ENCODE measurements around the gene LRP10. TPM values are rescaled to one million over a fixed set of nuclear protein-coding genes. Genes with fewer than 3 reads are reported as not detected.

The LRP10 gene
- total RNA-seq, 1 experiment from 2014 or later, result 42.7 TPM

DNA sequence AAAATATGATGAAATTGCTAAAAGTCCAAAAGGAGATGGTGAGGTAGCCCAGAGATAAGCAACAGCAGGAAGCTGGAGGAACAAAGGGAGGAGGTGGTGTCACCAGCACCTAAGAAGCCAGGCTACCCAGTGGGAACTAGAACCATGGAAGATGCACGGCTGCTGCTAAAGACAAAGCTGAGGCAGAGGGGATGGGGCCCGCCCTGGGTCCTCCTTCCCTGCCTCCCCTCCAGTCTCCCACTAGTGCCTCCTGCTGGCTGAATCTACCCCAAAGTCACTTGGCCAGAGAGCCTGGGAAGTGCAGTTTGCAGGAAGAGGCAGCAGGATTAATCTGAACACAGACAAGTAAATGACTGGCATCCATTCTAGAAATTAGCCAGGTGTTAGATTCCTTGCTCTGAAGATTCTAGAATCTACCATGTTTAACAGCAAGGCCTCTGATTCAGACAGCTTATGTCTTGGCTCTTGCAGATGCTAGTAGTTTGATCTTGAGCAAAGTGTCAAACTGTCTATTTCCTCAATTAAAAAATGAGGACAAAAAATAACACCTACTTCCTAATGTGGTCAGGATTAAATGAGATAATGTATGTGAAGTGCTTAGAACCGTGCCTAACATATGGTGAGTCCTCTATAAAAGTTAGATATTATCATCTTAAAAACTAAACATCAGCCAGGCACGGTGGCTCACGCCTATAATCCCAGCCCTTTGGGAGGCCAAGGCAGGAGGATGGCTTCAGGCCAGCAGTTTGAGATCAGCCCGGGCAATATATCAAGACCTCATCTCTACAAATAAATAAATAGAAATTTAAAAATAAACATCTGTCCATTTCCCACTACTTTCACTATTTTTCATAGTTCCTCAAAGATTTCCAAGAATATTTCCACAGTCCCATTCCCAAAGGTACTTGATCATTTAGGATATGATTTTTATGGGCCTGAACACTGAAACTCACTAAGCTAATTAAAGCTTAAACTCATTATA lies 5.8 kb upstream of the LRP10 start:
- Histone ChIP-seq H2AFZ (ENCODE audit: low read depth, low read length, poor library complexity, severe bottlenecking) (no peak overlapping the region), H3K4me3 (replicated peaks in 1 of 2; ENCODE audit: low read depth in 1 of 2, low read length in 2 of 2) (no peak overlapping the region), H3K9me2 (ENCODE audit: insufficient read depth) (no peaks in the 10 kb centered on the region), H3K9ac (ENCODE audit: low read length) (no peak overlapping the region), H3K79me2 (ENCODE audit: insufficient read depth, low read length) (no peaks in the 10 kb centered on the region), H4K20me1 (ENCODE audit: insufficient read depth) (no peaks in the 10 kb centered on the region), H3K27me3 (ENCODE audit: insufficient read depth, low read length) (no peaks in the 10 kb centered on the region), H3K4me2 (ENCODE audit: low read length) (no peak overlapping the region), H3K9me3 (ENCODE audit: control insufficient read depth in 1 of 2, insufficient read depth in 1 of 2, low read depth in 1 of 2, low read length in 2 of 2) (no peaks in the 10 kb centered on the region), H3K27ac (ENCODE audit: low read depth, low read length) (no peak overlapping the region), H3K4me1 (ENCODE audit: control insufficient read depth in 1 of 2, insufficient read depth in 2 of 2, low read length in 2 of 2) (peaks cover 13 to 14% of the 10 kb centered on the region in 2 experiments), H3K36me3 (ENCODE audit: control insufficient read depth in 1 of 2, insufficient read depth in 2 of 2, low read length in 2 of 2) (no peaks in the 10 kb centered on the region)
- ATAC-seq, result peak; percentile 70
- BruUV-seq (replicated peaks), result no TSS peak
- POLR2A ChIA-PET, result no interaction called here
- CTCF ChIA-PET, result interaction anchor here (1.5 kb wide), 1 partner anchor 11 kb away, joined by 4 read pairs; no protein-coding TSS in a partner anchor
- TF ChIP-seq, protein P1, sequence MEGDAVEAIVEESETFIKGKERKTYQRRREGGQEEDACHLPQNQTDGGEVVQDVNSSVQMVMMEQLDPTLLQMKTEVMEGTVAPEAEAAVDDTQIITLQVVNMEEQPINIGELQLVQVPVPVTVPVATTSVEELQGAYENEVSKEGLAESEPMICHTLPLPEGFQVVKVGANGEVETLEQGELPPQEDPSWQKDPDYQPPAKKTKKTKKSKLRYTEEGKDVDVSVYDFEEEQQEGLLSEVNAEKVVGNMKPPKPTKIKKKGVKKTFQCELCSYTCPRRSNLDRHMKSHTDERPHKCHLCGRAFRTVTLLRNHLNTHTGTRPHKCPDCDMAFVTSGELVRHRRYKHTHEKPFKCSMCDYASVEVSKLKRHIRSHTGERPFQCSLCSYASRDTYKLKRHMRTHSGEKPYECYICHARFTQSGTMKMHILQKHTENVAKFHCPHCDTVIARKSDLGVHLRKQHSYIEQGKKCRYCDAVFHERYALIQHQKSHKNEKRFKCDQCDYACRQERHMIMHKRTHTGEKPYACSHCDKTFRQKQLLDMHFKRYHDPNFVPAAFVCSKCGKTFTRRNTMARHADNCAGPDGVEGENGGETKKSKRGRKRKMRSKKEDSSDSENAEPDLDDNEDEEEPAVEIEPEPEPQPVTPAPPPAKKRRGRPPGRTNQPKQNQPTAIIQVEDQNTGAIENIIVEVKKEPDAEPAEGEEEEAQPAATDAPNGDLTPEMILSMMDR (IDR thresholded peaks at IDR 0.05 in 2 of 3, conservative IDR thresholded peaks at IDR 0.05 in 1 of 3; ENCODE audit: borderline replicate concordance in 1 of 3, insufficient read depth in 1 of 3, low read depth in 2 of 3, low read length in 2 of 3), result peak in 2 of 3 experiments; percentile 31 to 47; a peak in 2 of 6 replicates
- TF ChIP-seq FOSL1 (IDR thresholded peaks at IDR 0.05; ENCODE audit: low read depth), result no peak
- no peak for DNase-seq (ENCODE audit: low read depth, low spot score)
- RAD21 ChIA-PET (ENCODE audit: low non-redundant PET in 1 of 2, low total read pairs in 2 of 2, uncharacterized antibody in 2 of 2, unreplicated experiment in 2 of 2), result no interaction called here
- intact Hi-C loops (cut with micrococcal nuclease), result no loop called here

DNA sequence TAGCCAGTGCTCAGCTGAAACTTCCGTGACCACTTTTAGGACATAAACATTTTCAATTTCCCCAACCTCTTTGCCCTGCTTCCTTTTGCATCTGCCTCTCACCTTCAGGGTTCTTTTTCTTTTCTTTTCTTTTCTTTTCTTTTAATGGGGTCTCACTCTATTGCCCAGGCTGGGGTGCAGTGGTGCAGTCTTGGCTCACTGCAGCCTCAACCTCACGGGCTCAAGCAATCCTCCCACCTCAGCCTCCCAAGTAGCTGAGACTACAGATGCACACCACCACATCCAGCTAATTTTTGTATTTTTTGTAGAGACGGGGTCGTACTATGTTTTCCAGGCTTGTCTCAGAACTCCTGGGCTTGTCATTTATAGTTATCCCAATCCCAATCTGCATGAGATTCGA lies 4.7 kb upstream of the LRP10 start:
- intact Hi-C loops (cut with micrococcal nuclease), result no loop called here
- Histone ChIP-seq H2AFZ (ENCODE audit: low read depth, low read length, poor library complexity, severe bottlenecking) (no peak overlapping the region), H3K4me3 (replicated peaks in 1 of 2; ENCODE audit: low read depth in 1 of 2, low read length in 2 of 2) (no peak overlapping the region), H3K4me2 (ENCODE audit: low read length) (no peak overlapping the region), H3K9me3 (ENCODE audit: control insufficient read depth in 1 of 2, insufficient read depth in 1 of 2, low read depth in 1 of 2, low read length in 2 of 2) (no peaks in the 10 kb centered on the region), H3K9ac (ENCODE audit: low read length) (no peak overlapping the region), H3K4me1 (ENCODE audit: control insufficient read depth in 1 of 2, insufficient read depth in 2 of 2, low read length in 2 of 2) (peaks cover 14 to 21% of the 10 kb centered on the region in 2 experiments), H3K79me2 (ENCODE audit: insufficient read depth, low read length) (no peaks in the 10 kb centered on the region), H3K27ac (ENCODE audit: low read depth, low read length) (no peak overlapping the region), H3K9me2 (ENCODE audit: insufficient read depth) (no peaks in the 10 kb centered on the region), H4K20me1 (ENCODE audit: insufficient read depth) (no peaks in the 10 kb centered on the region), H3K27me3 (ENCODE audit: insufficient read depth, low read length) (no peaks in the 10 kb centered on the region), H3K36me3 (ENCODE audit: control insufficient read depth in 1 of 2, insufficient read depth in 2 of 2, low read length in 2 of 2) (no peaks in the 10 kb centered on the region)
- ChIA-PET RAD21 (ENCODE audit: low non-redundant PET in 1 of 2, low total read pairs in 2 of 2, uncharacterized antibody in 2 of 2, unreplicated experiment in 2 of 2) (interaction anchor here in 1 of 2 experiments (0.6 kb wide), 1 partner anchor 53 kb away, joined by 3 read pairs; no protein-coding TSS in a partner anchor), POLR2A (no interaction called here), CTCF (no interaction called here)
- ATAC-seq (no peak), DNase-seq (ENCODE audit: low read depth, low spot score) (no peak)
- no TSS peak for BruUV-seq (replicated peaks)
- no peak for TF ChIP-seq EGR1 (IDR thresholded peaks at IDR 0.05; ENCODE audit: low read depth)
- TF ChIP-seq, protein P2, sequence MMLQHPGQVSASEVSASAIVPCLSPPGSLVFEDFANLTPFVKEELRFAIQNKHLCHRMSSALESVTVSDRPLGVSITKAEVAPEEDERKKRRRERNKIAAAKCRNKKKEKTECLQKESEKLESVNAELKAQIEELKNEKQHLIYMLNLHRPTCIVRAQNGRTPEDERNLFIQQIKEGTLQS (IDR thresholded peaks at IDR 0.05), result no peak
- no peak for TF ChIP-seq CEBPB (IDR thresholded peaks at IDR 0.05; ENCODE audit: low read depth)
- no peak for TF ChIP-seq JUND (IDR thresholded peaks at IDR 0.05)
- TF ChIP-seq POLR2A (IDR thresholded peaks at IDR 0.05; ENCODE audit: borderline replicate concordance, extremely low read depth, insufficient read depth, insufficient read length), result no peak
- no peak for TF ChIP-seq ZFX (IDR thresholded peaks at IDR 0.05)
- TF ChIP-seq POLR2AphosphoS5 (IDR thresholded peaks at IDR 0.05; ENCODE audit: low read depth, low read length), result no peak
- no peak for TF ChIP-seq YY1 (IDR thresholded peaks at IDR 0.05; ENCODE audit: extremely low read depth, insufficient replicate concordance, low read depth, low read length)
- no peak for TF ChIP-seq RAD21 (IDR thresholded peaks at IDR 0.05; ENCODE audit: low read depth)
- TF ChIP-seq, protein P3, sequence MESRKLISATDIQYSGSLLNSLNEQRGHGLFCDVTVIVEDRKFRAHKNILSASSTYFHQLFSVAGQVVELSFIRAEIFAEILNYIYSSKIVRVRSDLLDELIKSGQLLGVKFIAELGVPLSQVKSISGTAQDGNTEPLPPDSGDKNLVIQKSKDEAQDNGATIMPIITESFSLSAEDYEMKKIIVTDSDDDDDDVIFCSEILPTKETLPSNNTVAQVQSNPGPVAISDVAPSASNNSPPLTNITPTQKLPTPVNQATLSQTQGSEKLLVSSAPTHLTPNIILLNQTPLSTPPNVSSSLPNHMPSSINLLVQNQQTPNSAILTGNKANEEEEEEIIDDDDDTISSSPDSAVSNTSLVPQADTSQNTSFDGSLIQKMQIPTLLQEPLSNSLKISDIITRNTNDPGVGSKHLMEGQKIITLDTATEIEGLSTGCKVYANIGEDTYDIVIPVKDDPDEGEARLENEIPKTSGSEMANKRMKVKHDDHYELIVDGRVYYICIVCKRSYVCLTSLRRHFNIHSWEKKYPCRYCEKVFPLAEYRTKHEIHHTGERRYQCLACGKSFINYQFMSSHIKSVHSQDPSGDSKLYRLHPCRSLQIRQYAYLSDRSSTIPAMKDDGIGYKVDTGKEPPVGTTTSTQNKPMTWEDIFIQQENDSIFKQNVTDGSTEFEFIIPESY (IDR thresholded peaks at IDR 0.05; ENCODE audit: extremely low read depth, insufficient replicate concordance, low read length), result no peak
- no peak for TF ChIP-seq SRF (IDR thresholded peaks at IDR 0.05; ENCODE audit: low read depth)
- TF ChIP-seq, protein P4, sequence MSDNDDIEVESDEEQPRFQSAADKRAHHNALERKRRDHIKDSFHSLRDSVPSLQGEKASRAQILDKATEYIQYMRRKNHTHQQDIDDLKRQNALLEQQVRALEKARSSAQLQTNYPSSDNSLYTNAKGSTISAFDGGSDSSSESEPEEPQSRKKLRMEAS (IDR thresholded peaks at IDR 0.05), result no peak
- no peak for TF ChIP-seq TCF7L2 (IDR thresholded peaks at IDR 0.05; ENCODE audit: borderline replicate concordance, extremely low read depth, insufficient read depth, insufficient read length)
